SK-N-MC (cell line): ENCODE results near the gene BRAF.
"Not testable (repeated sequence)": the region's sequence is repeated elsewhere in the genome, so short reads cannot be mapped to it uniquely, and the experiment has no call there.

Experiments
- DNase-seq: peaks from one replicate; pipeline ENCODE4 v3.0.0-alpha.2; 2011; ENCODE audit warnings: low read depth, low spot score
- H3K27ac ChIP-seq: fragments of 200-600 bp; sonication (generic); 2 replicates; pipeline ENCODE4 v1.5.1; 2016; ENCODE audit warnings: mixed run types
- H3K36me3 ChIP-seq: fragments of 200-600 bp; sonication (generic); 2 replicates; pipeline ENCODE4 v1.6.1; 2017; ENCODE audit warnings: antibody characterized with exemption, low read length, mixed read lengths; ENCODE audit not compliant: insufficient read depth
- H3K4me3 ChIP-seq: fragments of 200-600 bp; sonication (generic); 2 replicates; pipeline ENCODE4 v1.5.1; 2016
- H3K9ac ChIP-seq: fragments of 200-600 bp; sonication (generic); 2 replicates; pipeline ENCODE4 v1.8.0; 2017; ENCODE audit warnings: mixed run types, mixed read lengths; ENCODE audit not compliant: insufficient read length
- H3K9me3 ChIP-seq: fragments of 200-600 bp; sonication (generic); 2 replicates; pipeline ENCODE4 v1.6.1; 2017; ENCODE audit warnings: low read depth, mild to moderate bottlenecking, antibody characterized with exemption, low read length, moderate library complexity, mixed read lengths
- EZH2 ChIP-seq: fragments of 200-600 bp; sonication (generic); IDR thresholded peaks from one replicate; pipeline ENCODE4 v1.6.1; 2017; ENCODE audit warnings: antibody characterized with exemption
- FOXP2 ChIP-seq: optimal IDR thresholded peaks from 2 replicates; pipeline ENCODE3; 2011; ENCODE audit warnings: mild to moderate bottlenecking, moderate library complexity; ENCODE audit not compliant: insufficient read depth; ENCODE audit errors: extremely low read length, control extremely low read depth
- POLR2AphosphoS5 ChIP-seq: IDR thresholded peaks from 2 replicates; pipeline ENCODE4 v1.6.1; 2012; ENCODE audit warnings: mild to moderate bottlenecking, low read depth, low read length, borderline replicate concordance

BRAF gene

DNA sequence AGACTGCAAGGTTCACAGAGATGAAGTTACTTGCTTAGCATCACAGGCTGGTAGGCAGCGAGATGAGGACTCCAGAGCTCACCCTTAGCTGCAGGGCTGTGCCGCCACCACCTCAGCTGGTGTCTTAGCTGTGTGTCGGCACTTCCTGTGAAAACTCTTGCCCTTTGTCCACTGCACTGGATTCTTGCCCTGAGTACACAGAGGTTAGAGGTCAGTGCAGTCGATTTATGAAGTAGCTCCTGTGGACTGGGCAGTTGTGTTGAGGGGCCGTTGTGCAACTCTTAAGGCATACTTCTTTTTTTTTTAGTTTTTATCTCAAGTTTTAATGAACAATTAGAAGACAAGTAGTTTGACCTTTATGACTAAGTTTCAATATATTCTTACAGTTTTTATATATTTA is 217.6 kb downstream of the BRAF start:
- H3K9me3 ChIP-seq: no peaks in the 10 kb centered on the region
- no peak for DNase-seq
- H3K36me3 ChIP-seq: peaks cover 32% of the 10 kb centered on the region
- no peak overlapping the region for H3K4me3 ChIP-seq
- H3K9ac ChIP-seq: no peak overlapping the region
- TF ChIP-seq FOXP2 (no peak), EZH2 (no peak), POLR2AphosphoS5 (no peak)
- no peak overlapping the region for H3K27ac ChIP-seq

DNA sequence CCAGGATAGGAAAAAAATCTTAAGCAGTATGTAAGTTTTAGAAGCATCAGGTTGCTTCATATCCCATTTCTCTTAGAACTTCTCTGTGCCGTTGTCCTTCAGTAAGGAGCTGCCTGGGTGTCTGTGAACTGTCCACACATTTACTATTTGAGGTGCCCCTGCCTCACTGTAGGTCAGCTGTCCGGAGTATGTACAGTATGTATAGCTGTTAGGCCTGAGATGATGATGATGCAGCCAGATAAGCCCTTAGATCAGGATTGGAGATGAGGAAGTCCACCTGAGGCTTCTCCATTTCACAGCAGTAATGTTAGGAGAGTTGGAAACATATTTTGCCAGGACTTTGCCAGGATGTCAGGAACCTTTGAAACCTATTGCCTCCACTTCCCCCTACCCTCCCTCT is 220.5 kb downstream of the BRAF start:
- Histone ChIP-seq H3K9ac (no peak overlapping the region), H3K27ac (no peak overlapping the region), H3K36me3 (peaks cover 32% of the 10 kb centered on the region), H3K4me3 (no peak overlapping the region), H3K9me3 (no peaks in the 10 kb centered on the region)
- no peak for DNase-seq
- TF ChIP-seq EZH2 (no peak), FOXP2 (no peak), POLR2AphosphoS5 (no peak)

DNA sequence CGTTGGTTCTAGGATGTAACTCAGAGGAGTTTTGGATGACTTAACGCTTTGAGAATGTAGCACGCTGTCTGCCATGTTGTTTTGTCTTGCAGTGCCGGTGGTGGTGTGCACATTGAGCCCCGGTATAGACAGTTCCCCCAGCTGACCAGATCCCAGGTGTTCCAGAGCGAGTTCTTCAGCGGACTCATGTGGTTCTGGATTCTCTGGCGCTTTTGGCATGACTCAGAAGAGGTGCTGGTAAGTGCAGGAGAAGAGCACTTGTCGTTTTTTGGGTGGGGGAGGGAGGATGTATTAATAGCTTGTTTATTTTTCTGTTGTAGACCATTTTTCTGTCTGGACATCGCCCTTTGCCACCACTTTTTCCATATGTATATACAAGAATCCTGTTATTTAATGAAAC is 222.0 kb downstream of the BRAF start:
- DNase-seq: no peak
- no peak overlapping the region for H3K4me3 ChIP-seq
- H3K9ac ChIP-seq: no peak overlapping the region
- TF ChIP-seq EZH2 (no peak), FOXP2 (no peak), POLR2AphosphoS5 (no peak)
- no peaks in the 10 kb centered on the region for H3K9me3 ChIP-seq
- H3K27ac ChIP-seq: no peak overlapping the region
- H3K36me3 ChIP-seq: peaks cover 32% of the 10 kb centered on the region

DNA sequence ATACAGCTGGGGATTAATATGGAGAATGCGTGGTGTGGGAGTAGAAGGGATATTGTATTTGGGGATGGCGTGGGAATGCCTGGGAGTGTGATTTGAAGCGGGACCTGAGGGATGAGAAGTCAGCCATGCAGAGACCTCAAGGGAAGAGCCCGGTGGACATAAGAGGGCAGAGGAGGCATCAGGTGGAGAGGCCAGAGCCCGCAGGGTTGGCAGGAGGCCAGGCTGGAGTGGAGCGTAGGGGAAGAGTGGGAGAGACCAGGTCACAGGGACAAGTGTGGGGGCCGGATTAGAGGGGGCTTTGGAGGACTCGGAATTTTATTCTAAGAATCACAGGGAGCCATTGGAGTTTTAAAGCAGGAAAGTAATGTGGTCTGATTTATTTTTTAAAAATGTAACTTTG is 226.3 kb downstream of the BRAF start:
- no peak for DNase-seq
- Histone ChIP-seq H3K9me3 (no peaks in the 10 kb centered on the region), H3K27ac (no peak overlapping the region), H3K4me3 (peak overlapping the region; percentile 94), H3K9ac (no peak overlapping the region), H3K36me3 (peaks cover 7% of the 10 kb centered on the region; the same call in 1 of the 2 replicates)
- TF ChIP-seq FOXP2 (no peak), POLR2AphosphoS5 (no peak), EZH2 (no peak)

DNA sequence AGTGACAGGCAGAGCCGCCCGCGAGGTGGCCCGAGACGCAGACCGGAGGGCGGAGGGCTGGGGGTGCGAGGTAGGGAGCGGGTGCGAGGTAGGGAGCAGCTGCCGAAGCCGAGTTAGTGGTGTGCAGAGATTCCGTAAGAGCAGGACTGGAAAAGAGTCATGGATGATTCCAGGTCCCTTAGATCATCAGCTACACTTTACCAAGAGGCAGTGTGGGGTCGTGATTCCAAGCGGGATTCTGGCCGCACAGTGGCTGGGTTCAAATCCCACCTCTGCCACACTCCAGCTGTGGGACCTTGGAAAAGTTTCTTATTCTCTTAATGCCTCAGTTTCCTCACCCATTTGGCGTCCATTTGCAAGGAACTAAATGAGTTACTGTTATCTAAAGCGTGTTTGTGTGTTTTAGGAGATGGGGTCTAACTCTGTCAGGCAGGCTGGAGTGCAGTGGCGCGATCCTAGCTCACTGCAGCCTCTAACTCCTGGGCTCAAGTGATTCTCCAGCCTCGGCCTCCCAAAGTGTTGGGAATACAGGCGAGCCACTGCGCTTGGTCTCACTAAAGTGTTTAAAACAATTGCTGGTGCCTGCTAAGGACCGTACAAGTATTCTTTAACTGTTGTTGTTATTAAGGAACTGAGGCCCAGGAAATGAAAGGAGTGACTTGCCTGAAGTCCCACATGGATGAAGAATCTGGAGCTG is 227.1 kb downstream of the BRAF start:
- Histone ChIP-seq H3K9ac (peak overlapping the region; percentile 76), H3K9me3 (no peaks in the 10 kb centered on the region), H3K4me3 (peak overlapping the region; percentile 94), H3K27ac (no peak overlapping the region), H3K36me3 (no peaks in the 10 kb centered on the region; the same call in 1 of the 2 replicates)
- DNase-seq: no peak
- TF ChIP-seq POLR2AphosphoS5: no peak
- no peak for TF ChIP-seq FOXP2

DNA sequence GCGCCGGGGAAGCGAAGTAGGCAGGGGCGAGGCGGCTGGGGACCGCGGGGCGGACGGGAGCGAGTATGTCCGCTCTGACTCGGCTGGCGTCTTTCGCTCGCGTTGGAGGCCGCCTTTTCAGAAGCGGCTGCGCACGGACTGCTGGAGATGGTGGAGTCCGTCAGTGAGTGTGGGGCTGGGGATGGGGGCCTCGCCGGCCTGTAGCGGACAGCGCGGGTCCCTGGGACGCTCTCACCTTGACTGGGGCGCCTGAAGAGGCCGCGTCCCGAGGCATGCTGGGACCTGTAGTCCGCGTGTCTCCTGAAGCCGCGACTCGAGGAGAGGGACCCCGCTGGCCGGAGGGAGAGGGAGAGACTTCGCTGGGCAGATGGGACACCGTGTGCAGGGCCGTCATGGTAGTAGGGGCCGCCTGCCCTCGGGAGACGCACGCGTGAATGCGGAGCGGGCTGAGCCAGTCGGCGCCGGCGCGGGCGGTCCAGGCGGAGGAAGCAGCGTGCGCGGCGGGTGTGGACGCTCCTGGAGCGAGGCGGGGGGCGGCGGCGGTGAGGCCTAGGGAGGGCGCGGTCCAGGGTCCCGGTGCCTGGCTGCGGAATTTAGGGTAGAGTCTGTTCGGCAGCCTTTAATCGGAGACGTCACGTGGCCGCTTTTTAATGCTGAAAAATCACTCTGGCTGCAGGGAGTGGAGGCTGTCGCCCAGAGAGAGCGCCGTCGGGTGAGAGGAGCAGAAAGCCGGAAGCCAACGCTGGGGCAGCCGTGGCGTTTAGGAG is 227.9 kb downstream of the BRAF start, which contains the start of gene NDUFB2:
NDUFB2 (plus strand) TSS at position 29 of the 767 bp plus-strand sequence; CDS start at position 66, 37 bp downstream.
- H3K36me3 ChIP-seq: no peaks in the 10 kb centered on the region; the same call in 1 of the 2 replicates
- peak within 1 kb of the TSS; percentile 68; the same call in 1 of the 2 replicates for H3K27ac ChIP-seq

DNA sequence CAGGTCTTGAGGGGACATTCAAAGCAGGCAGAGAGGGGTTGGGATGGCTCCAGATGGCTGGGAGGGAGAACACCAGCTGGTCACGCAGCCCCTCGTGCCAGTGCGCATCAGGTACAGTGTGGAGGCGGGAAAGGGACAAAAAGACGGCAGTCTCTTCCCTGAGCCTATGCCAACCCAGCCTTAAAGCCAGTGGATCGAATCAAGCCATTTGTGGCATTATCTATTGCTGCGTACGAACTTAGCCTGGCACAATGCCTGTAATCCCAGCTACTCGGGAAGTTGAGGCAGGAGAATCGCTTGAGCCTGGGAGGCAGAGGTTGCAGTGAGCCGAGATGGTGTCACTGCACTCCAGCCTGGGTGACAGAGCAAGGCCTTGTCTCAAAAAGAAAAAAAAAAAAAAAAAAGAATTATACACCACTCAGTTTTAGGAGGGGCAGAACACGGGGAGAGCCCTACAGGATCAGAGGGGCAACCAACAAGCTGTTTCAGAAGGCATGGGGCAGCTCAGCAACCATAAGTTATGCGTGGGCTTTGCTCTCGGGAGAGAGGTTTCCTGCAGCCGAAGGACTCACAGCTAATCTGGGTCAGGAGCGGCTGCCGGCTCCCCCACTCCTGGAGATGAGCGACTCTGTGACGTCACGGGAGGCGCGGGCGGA is 228.6 kb downstream of the BRAF start:
- TF ChIP-seq EZH2: no peak
- TF ChIP-seq POLR2AphosphoS5: no peak
- TF ChIP-seq FOXP2: no peak
- Histone ChIP-seq H3K36me3 (no peaks in the 10 kb centered on the region; the same call in 1 of the 2 replicates), H3K9ac (peak overlapping the region; percentile 76), H3K9me3 (no peaks in the 10 kb centered on the region), H3K4me3 (peak overlapping the region; percentile 94), H3K27ac (no peak overlapping the region)
- DNase-seq: peak; percentile 8

More for the DNA sequence above, 227.9 kb downstream of the BRAF start, which contains the start of gene NDUFB2:
- no peaks in the 10 kb centered on the region for H3K9me3 ChIP-seq
- no peak for TF ChIP-seq EZH2
- TF ChIP-seq POLR2AphosphoS5: peak; percentile 93
- TF ChIP-seq FOXP2: no peak
- peak; percentile 10 for DNase-seq
- H3K9ac ChIP-seq: peak within 1 kb of the TSS; percentile 76
- H3K4me3 ChIP-seq: peak within 1 kb of the TSS; percentile 94

DNA sequence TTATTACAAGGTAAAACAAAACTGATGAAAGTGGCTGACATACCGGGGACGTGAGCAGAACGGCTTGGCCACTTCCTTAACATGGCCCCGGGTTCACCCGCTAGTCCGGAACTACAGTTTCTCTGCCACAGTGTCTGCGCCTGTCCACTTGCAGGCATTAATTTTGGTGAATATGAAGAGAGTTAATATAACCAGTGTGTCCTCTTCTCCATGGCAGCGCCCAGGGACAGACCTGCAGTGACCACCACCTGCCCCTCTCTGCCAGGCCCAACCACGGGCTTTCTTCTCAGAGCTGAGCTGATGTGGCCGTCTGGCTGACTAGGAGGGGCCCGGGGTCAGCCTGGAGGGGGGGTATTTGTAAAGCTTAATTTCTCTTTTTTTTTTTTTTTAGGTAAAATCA is 229.3 kb downstream of the BRAF start:
- H3K9ac ChIP-seq: no peak overlapping the region
- no peak for DNase-seq

DNA sequence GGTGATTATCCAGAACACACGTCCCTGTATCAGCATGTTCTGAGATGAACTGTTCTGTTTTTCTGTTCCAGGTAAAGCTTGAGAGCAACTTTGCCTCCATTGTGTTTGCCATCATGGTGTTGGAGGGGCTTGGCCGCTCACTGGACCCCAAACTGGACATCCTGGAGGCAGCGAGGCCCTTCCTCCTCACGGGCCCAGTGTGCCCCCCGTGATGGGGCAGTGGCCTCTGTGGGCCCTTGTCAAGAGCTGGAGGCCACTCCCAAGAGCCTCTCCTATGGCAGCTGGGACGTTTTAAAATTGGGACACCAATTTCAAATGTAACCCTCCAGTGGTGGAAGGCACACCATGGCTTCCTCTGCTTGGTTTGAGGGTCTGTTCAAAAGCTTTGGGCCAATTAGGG is 230.1 kb downstream of the BRAF start:
- Histone ChIP-seq H3K9me3 (no peaks in the 10 kb centered on the region), H3K4me3 (no peak overlapping the region), H3K27ac (no peak overlapping the region), H3K9ac (no peak overlapping the region), H3K36me3 (no peaks in the 10 kb centered on the region; the same call in 1 of the 2 replicates)
- TF ChIP-seq POLR2AphosphoS5 (no peak), EZH2 (no peak), FOXP2 (no peak)
- DNase-seq: no peak

More for the DNA sequence above, 229.3 kb downstream of the BRAF start:
- H3K4me3 ChIP-seq: no peak overlapping the region
- TF ChIP-seq EZH2 (no peak), POLR2AphosphoS5 (no peak), FOXP2 (no peak)
- H3K36me3 ChIP-seq: no peaks in the 10 kb centered on the region; the same call in 1 of the 2 replicates
- no peak overlapping the region for H3K27ac ChIP-seq
- no peaks in the 10 kb centered on the region for H3K9me3 ChIP-seq

DNA sequence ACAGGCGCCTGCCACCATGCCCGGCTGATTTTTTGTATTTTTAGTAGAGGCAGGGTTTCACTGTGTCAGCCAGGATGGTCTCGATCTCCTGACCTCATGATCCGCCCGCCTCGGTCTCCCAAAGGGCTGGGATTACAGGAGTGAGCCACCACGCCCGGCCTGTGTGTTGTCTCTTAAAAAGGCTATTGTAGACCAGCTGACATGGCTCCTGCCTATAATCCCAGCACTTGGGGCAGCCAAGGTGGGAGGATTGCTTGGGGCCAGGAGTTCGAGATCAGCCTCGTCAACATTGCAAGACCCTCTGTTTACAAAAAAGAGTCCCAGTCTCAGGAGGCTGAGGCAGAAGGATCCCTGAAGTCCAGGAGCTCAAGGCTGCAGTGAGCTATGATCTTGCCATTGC is 230.9 kb downstream of the BRAF start:
- not testable (repeated sequence) for H3K4me3 ChIP-seq, H3K9ac ChIP-seq, H3K36me3 ChIP-seq, H3K27ac ChIP-seq, DNase-seq, H3K9me3 ChIP-seq
